A549 (cell line): ENCODE measurements around the gene MICOS13. TPM values are rescaled to one million over a fixed set of nuclear protein-coding genes. Genes with fewer than 3 reads are reported as not detected.

Experiments
- ATAC-seq, 2 experiments: fragments of 200-7000 bp in 1 of 2; fragments of >200 bp in 1 of 2; cut with Nextera tagmentation in 1 of 2; cut with Tn5 transposase in 1 of 2; 3 replicates each; pipeline versions ENCODE4 v1.8.0 to v1.9.1; 2018 to 2020; ENCODE audit warnings: mild to moderate bottlenecking in 1 of 2, moderate library complexity in 1 of 2
- CTCF ChIA-PET: fragments of 300-600 bp; sonication (Branson Sonifier 250); formaldehyde crosslinking; extraction: SDS; loops from one replicate; lab custom pipeline; 2021; ENCODE audit warnings: antibody characterized with exemption, inconsistent platforms; lab: Yijun Ruan, JAX
- POLR2A ChIA-PET: fragments of 350-600 bp; formaldehyde crosslinking; extraction: SDS; loops from one replicate; lab custom pipeline; 2021; ENCODE audit warnings: antibody characterized with exemption, inconsistent platforms; lab: Yijun Ruan, JAX
- DNase-seq, 2 experiments: peaks; one replicate each; pipeline versions ENCODE4 v3.0.0 to v3.0.0-alpha.2; 2011 to 2016; ENCODE audit warnings: low read depth in 1 of 2, low spot score in 1 of 2
- FAIRE-seq: peaks from 2 replicates; lab custom pipeline; 2011; peaks lifted over from hg19 to GRCh38; lab: Jason Lieb, UNC
- H3K27ac ChIP-seq, 2 experiments: fragments of >200 bp; sonication (Bioruptor Twin); formaldehyde crosslinking; 3 replicates each; pipeline ENCODE4 v1.5.1; 2016 to 2017
- H3K4me1 ChIP-seq: fragments of >200 bp; sonication (Bioruptor Twin); formaldehyde crosslinking; 3 replicates; pipeline ENCODE4 v1.6.1; 2016
- H3K4me2 ChIP-seq: fragments of >200 bp; sonication (Bioruptor Twin); formaldehyde crosslinking; 3 replicates; pipeline ENCODE4 v1.6.1; 2016
- H3K4me3 ChIP-seq: fragments of >200 bp; sonication (Bioruptor Twin); formaldehyde crosslinking; 3 replicates; pipeline ENCODE4 v1.5.1; 2016
- H3K9me3 ChIP-seq: fragments of >200 bp; sonication (Bioruptor Twin); formaldehyde crosslinking; 3 replicates; pipeline ENCODE4 v1.6.1; 2016
- ATOH8 ChIP-seq: fragments of 250-450 bp; sonication (Bioruptor Pico); IDR thresholded peaks from 2 replicates; pipeline ENCODE4 v1.5.0; 2020; ENCODE audit warnings: low read depth, mild to moderate bottlenecking, moderate library complexity
- BHLHE40 ChIP-seq: IDR thresholded peaks from 2 replicates; pipeline ENCODE4 v1.6.1; 2012; ENCODE audit warnings: low read depth, low read length, inconsistent platforms
- CBX2 ChIP-seq: fragments of 200-600 bp; sonication (generic); IDR thresholded peaks from 2 replicates; pipeline ENCODE4 v1.6.1; 2016; ENCODE audit warnings: low read depth, mild to moderate bottlenecking, borderline replicate concordance
- CEBPB ChIP-seq, 2 experiments: fragments of >200 bp in 1 of 2; sonication (Bioruptor Twin) in 1 of 2; formaldehyde crosslinking in 1 of 2; IDR thresholded peaks; 2 replicates each; pipeline ENCODE4 v1.6.1; 2012 to 2016
- CHD2 ChIP-seq: fragments of 150-350 bp; IDR thresholded peaks from 2 replicates; pipeline ENCODE4 v1.6.1; 2014; ENCODE audit warnings: low read length; ENCODE audit not compliant: partially characterized antibody
- EP300 ChIP-seq, 2 experiments: fragments of >200 bp; sonication (Bioruptor Twin); formaldehyde crosslinking; IDR thresholded peaks; 2 replicates in 1 of 2; 3 replicates in 1 of 2; pipeline ENCODE4 v1.6.1; 2016 to 2017
- GATA3 ChIP-seq: IDR thresholded peaks from 2 replicates; pipeline ENCODE4 v1.6.1; 2012; ENCODE audit warnings: borderline replicate concordance
- HES2 ChIP-seq: fragments of >200 bp; sonication (Bioruptor Twin); formaldehyde crosslinking; IDR thresholded peaks from 2 replicates; pipeline ENCODE4 v1.6.1; 2016
- HOXA7 ChIP-seq: fragments of 250-450 bp; sonication (Bioruptor Pico); IDR thresholded peaks from 2 replicates; pipeline ENCODE4 v1.5.0; 2020; ENCODE audit warnings: mild to moderate bottlenecking, moderate library complexity
- HOXB13 ChIP-seq: fragments of 250-450 bp; sonication (Bioruptor Pico); IDR thresholded peaks from 2 replicates; pipeline ENCODE4 v1.5.0; 2020; ENCODE audit warnings: low read depth, mild to moderate bottlenecking, moderate library complexity
- JUN ChIP-seq, 2 experiments: fragments of >200 bp; sonication (Bioruptor Twin); formaldehyde crosslinking; IDR thresholded peaks; 2 replicates in 1 of 2; 3 replicates in 1 of 2; pipeline ENCODE4 v1.6.1; 2016 to 2017
- KDM5A ChIP-seq: fragments of 200-600 bp; sonication (generic); IDR thresholded peaks from 2 replicates; pipeline ENCODE4 v1.6.1; 2016; ENCODE audit warnings: antibody characterized with exemption, mild to moderate bottlenecking
- MAFK ChIP-seq: fragments of 450-650 bp; IDR thresholded peaks from 2 replicates; pipeline ENCODE4 v1.6.1; 2014; ENCODE audit not compliant: partially characterized antibody
- MAX ChIP-seq: IDR thresholded peaks from 2 replicates; pipeline ENCODE4 v1.6.1; 2012
- MAZ ChIP-seq: fragments of 150-350 bp; IDR thresholded peaks from 2 replicates; pipeline ENCODE4 v1.6.1; 2014; ENCODE audit warnings: antibody characterized with exemption, low read depth, low read length, borderline replicate concordance
- NFE2L2 ChIP-seq: fragments of 150-350 bp; conservative IDR thresholded peaks from 2 replicates; pipeline ENCODE4 v1.6.1; 2014; ENCODE audit warnings: low read length
- PHF8 ChIP-seq: fragments of 200-600 bp; sonication (generic); IDR thresholded peaks from 2 replicates; pipeline ENCODE4 v1.6.1; 2016; ENCODE audit warnings: low read depth, mild to moderate bottlenecking, antibody characterized with exemption, moderate library complexity, borderline replicate concordance
- POLR2A ChIP-seq: IDR thresholded peaks from 2 replicates; pipeline ENCODE4 v1.6.1; 2012; ENCODE audit warnings: mild to moderate bottlenecking, low read length
- POLR2AphosphoS2 ChIP-seq: conservative IDR thresholded peaks from 2 replicates; pipeline ENCODE4 v1.6.1; 2012; ENCODE audit warnings: low read length, improper control_type of control experiment, inconsistent platforms
- RARB ChIP-seq: fragments of 250-450 bp; sonication (Bioruptor Pico); IDR thresholded peaks from 2 replicates; pipeline ENCODE4 v1.8.0; 2021; ENCODE audit warnings: mild to moderate bottlenecking, moderate library complexity
- ZNF302 ChIP-seq: fragments of 250-450 bp; sonication (Bioruptor Pico); IDR thresholded peaks from 2 replicates; pipeline ENCODE4 v1.9.0; 2021; ENCODE audit warnings: inconsistent platforms, mild to moderate bottlenecking, moderate library complexity
- WGBS: methylation state at CpG from one replicate; pipeline ENCODE4 v1.1.6; 2017; ENCODE audit errors: missing lambda C conversion rate; 5-methylcytosine and 5-hydroxymethylcytosine counted together
- polyA plus RNA-seq, 4 experiments: library from polyadenylated mRNA; depleted of rRNA in 3 of 4; stranded (reverse); fragments of >200 nt; fragmentation: RNase III in 1 of 4; extraction: RNeasy Plus Mini Kit Qiagen cat#74134 plus additional on column Dnase treatment in 1 of 4; gene quantifications; 2 replicates in 3 of 4; 3 replicates in 1 of 4; pipeline ENCODE4 v1.2.3, GENCODE V29; 2011 to 2017

The MICOS13 gene
- polyA plus RNA-seq, 2 of the 4 experiments (the other 2 are of a cell fraction) = 20.5 to 48.8 TPM

- ATAC-seq (no peak), DNase-seq (no peak), FAIRE-seq (no peak)
- TF ChIP-seq KDM5A = no peak
- no peak for TF ChIP-seq MAX
- TF ChIP-seq CBX2 = no peak
- no peak for TF ChIP-seq BHLHE40
- no peak for TF ChIP-seq HOXB13 (CRISPR knock-in tag)
- TF ChIP-seq MAFK = no peak
- no peak for TF ChIP-seq MAZ
- TF ChIP-seq POLR2A = no peak
- no peak for TF ChIP-seq ATOH8 (CRISPR knock-in tag)
- WGBS = 95% methylated on average over 25 of the region's 25 CpGs
- H3K4me3 ChIP-seq = no peak overlapping the region
- POLR2A ChIA-PET = interaction anchor here (1.0 kb wide), 1 partner anchor 22 kb away, joined by 3 read pairs; the partner anchor contains the start of gene RPL36
- no peaks in the 10 kb centered on the region for H3K4me1 ChIP-seq
- CTCF ChIA-PET = interaction anchor here (0.9 to 3.1 kb wide), 4 partner anchors 8 to 25 kb away, joined by 5 to 14 read pairs (median 10); partner anchors contain the start of genes CATSPERD, LONP1 and RPL36
- no peaks in the 10 kb centered on the region for H3K9me3 ChIP-seq
- H3K27ac ChIP-seq = no peak overlapping the region
- H3K4me2 ChIP-seq = no peak overlapping the region
Measured at GRCh38 chr19:5711713-5712161, 31.4 kb upstream of the MICOS13 start.

- WGBS = 98% methylated on average over 7 of the region's 8 CpGs
- TF ChIP-seq POLR2AphosphoS2 = no peak
- TF ChIP-seq RARB = no peak
- no peak overlapping the region for H3K4me2 ChIP-seq
- FAIRE-seq (no peak), DNase-seq (no peak), ATAC-seq (no peak)
- no peak overlapping the region for H3K27ac ChIP-seq
- H3K4me3 ChIP-seq = no peak overlapping the region
- no peaks in the 10 kb centered on the region for H3K4me1 ChIP-seq
- no peaks in the 10 kb centered on the region for H3K9me3 ChIP-seq
- ChIA-PET CTCF (interaction anchor here (0.9 to 3.1 kb wide), 4 partner anchors 9 to 24 kb away, joined by 5 to 14 read pairs (median 10); partner anchors contain the start of genes CATSPERD, LONP1 and RPL36), POLR2A (no interaction called here)
Measured at GRCh38 chr19:5711025-5711424, 30.7 kb upstream of the MICOS13 start.

- 95% methylated on average over 14 of the region's 37 CpGs for WGBS
- H3K4me1 ChIP-seq = 0 out of 3 replicates have a peak, but pooled peaks cover 3% of the 10 kb centered on the region
- POLR2A ChIA-PET = interaction anchor here (1.0 to 1.9 kb wide), 2 partner anchors 9 to 18 kb away, joined by 3 to 5 read pairs; partner anchors contain the start of gene RPL36
- no peak overlapping the region for H3K4me2 ChIP-seq
- no peak overlapping the region for H3K27ac ChIP-seq
- CTCF ChIA-PET = interaction anchor here (1.1 to 2.3 kb wide), 4 partner anchors 13 to 86 kb away, joined by 4 to 7 read pairs (median 4); partner anchors contain the start of genes CATSPERD and RPL36
- no peaks in the 10 kb centered on the region for H3K9me3 ChIP-seq
- no peak for TF ChIP-seq PHF8
- no peak for TF ChIP-seq ZNF302 (CRISPR knock-in tag)
- TF ChIP-seq CHD2 = no peak
- no peak for TF ChIP-seq JUN (IDR thresholded peaks at IDR 0.05)
- no peak for TF ChIP-seq GATA3
- TF ChIP-seq HOXA7 (CRISPR knock-in tag) = no peak
- no peak for TF ChIP-seq HES2
- no peak for TF ChIP-seq NFE2L2
- TF ChIP-seq EP300 (IDR thresholded peaks at IDR 0.05) = no peak
- no peak for TF ChIP-seq MAX
- no peak for TF ChIP-seq HOXB13 (CRISPR knock-in tag)
- no peak for TF ChIP-seq CEBPB (IDR thresholded peaks at IDR 0.05)
- TF ChIP-seq POLR2A = no peak
- FAIRE-seq (no peak), DNase-seq (no peak), ATAC-seq (no peak)
- no peak overlapping the region for H3K4me3 ChIP-seq
Measured at GRCh38 chr19:5707576-5708575, 27.6 kb upstream of the MICOS13 start.
